PC-9 (cell line): ENCODE measurements around the gene STXBP5. TPM values are rescaled to one million over a fixed set of nuclear protein-coding genes. Genes with fewer than 3 reads are reported as not detected.

Experiments
- BruUV-seq: library from RNA; stranded (reverse); fragments of 400-500 nt; replicated peaks from 2 replicates; lab custom pipeline; 2021; lab: Mats Ljungman, UMichigan
- CTCF ChIA-PET: fragments of 300-600 bp; sonication (Branson Sonifier 250); formaldehyde crosslinking; loops from one replicate; lab custom pipeline; 2022; ENCODE audit warnings: antibody characterized with exemption; lab: Charles Lee
- POLR2A ChIA-PET: fragments of 300-600 bp; sonication (Branson Sonifier 250); formaldehyde crosslinking; loops from one replicate; lab custom pipeline; 2022; ENCODE audit warnings: antibody characterized with exemption; ENCODE audit not compliant: unreplicated experiment; lab: Charles Lee
- DNase-seq, 2 experiments: peaks; one replicate each; pipeline versions ENCODE4 v3.0.0 to v3.0.0-alpha.2; 2015 to 2022; ENCODE audit warnings: mixed read lengths in 1 of 2
- H2AFZ ChIP-seq: fragments of 200-600 bp; sonication (generic); 2 replicates; pipeline ENCODE4 v1.8.1; 2017; ENCODE audit warnings: antibody characterized with exemption
- H3F3A ChIP-seq: fragments of 200-600 bp; sonication (generic); 2 replicates; pipeline ENCODE4 v1.8.1; 2017; ENCODE audit warnings: antibody characterized with exemption, mild to moderate bottlenecking, low read depth; ENCODE audit not compliant: insufficient read depth
- H3K27ac ChIP-seq: fragments of 200-600 bp; sonication (generic); 2 replicates; pipeline ENCODE4 v1.6.1; 2016; ENCODE audit warnings: mixed run types
- H3K27me3 ChIP-seq: fragments of 200-600 bp; sonication (generic); 2 replicates; pipeline ENCODE4 v1.6.1; 2016; ENCODE audit warnings: low read depth, mixed run types; ENCODE audit not compliant: insufficient read depth
- H3K36me3 ChIP-seq: fragments of 200-600 bp; sonication (generic); 2 replicates; pipeline ENCODE4 v1.6.1; 2016; ENCODE audit warnings: low read depth, mixed run types
- H3K4me1 ChIP-seq: fragments of 200-600 bp; sonication (generic); replicated peaks from 2 replicates; pipeline ENCODE4 v1.6.1; 2016; ENCODE audit warnings: mixed run types; ENCODE audit not compliant: insufficient read depth
- H3K4me2 ChIP-seq: fragments of 200-600 bp; sonication (generic); 2 replicates; pipeline ENCODE4 v1.6.1; 2017; ENCODE audit warnings: mixed run types
- H3K4me3 ChIP-seq: fragments of 200-600 bp; sonication (generic); 2 replicates; pipeline ENCODE4 v1.6.1; 2016; ENCODE audit warnings: mixed run types
- H3K79me2 ChIP-seq: fragments of 200-600 bp; sonication (generic); 2 replicates; pipeline ENCODE4 v1.6.1; 2017; ENCODE audit warnings: low read depth, mixed run types
- H3K9me2 ChIP-seq: fragments of 200-600 bp; sonication (generic); 2 replicates; pipeline ENCODE4 v1.8.1; 2017; ENCODE audit warnings: mild to moderate bottlenecking; ENCODE audit not compliant: insufficient read depth
- H3K9me3 ChIP-seq: fragments of 200-600 bp; sonication (generic); 2 replicates; pipeline ENCODE4 v1.8.1; 2016; ENCODE audit warnings: low read depth; ENCODE audit not compliant: insufficient read depth
- H4K20me1 ChIP-seq: fragments of 200-600 bp; sonication (generic); 2 replicates; pipeline ENCODE4 v1.8.1; 2017; ENCODE audit not compliant: insufficient read depth
- EZH2 ChIP-seq: fragments of 200-600 bp; sonication (generic); IDR thresholded peaks from 2 replicates; pipeline ENCODE4 v1.8.0; 2017; ENCODE audit warnings: antibody characterized with exemption, low read depth
- intact Hi-C: fragments of 100-400 bp; cut with micrococcal nuclease; formaldehyde crosslinking; loops from one replicate; pipeline ENCODE4 v1.10.0; 2022; ENCODE audit not compliant: unreplicated experiment
- total RNA-seq: library from RNA; stranded (reverse); gene quantifications from 2 replicates; pipeline ENCODE4 v1.2.3, GENCODE V29; 2021
- TF ChIP-seq, protein P1 (sequence below): fragments of 200-600 bp; sonication (generic); conservative IDR thresholded peaks from 2 replicates; pipeline ENCODE4 v1.6.1; 2017; ENCODE audit warnings: mixed run types, antibody characterized with exemption, mild to moderate bottlenecking, moderate library complexity

STXBP5 gene
- total RNA-seq, 1 experiment from 2014 or later = 4.6 TPM

DNA sequence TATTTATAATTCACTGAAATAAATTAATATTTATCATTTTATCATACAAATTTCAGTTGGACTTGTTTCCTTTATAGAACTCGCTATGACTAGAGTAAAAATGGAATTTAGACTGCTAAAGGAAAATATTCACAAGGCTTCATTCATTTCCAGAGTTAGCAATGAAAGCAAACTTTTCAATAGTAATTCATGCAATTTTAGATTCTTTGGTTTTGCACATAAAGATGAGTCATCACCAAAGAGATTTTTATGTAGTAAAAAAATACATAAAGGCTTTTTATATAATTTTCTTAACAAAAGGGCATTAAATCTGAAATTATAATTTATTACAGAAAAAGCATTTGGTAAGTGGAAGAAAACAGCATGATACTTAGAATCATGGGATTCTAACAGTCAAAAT lies 37.2 kb upstream of the STXBP5 start:
- H3K79me2 ChIP-seq = no peaks in the 10 kb centered on the region
- no peaks in the 10 kb centered on the region for H3K27me3 ChIP-seq
- no peaks in the 10 kb centered on the region for H4K20me1 ChIP-seq
- intact Hi-C loops = no loop called here
- no peaks in the 10 kb centered on the region for H3F3A ChIP-seq
- H3K36me3 ChIP-seq = no peaks in the 10 kb centered on the region
- H3K4me3 ChIP-seq = no peak overlapping the region
- DNase-seq = no peak
- POLR2A ChIA-PET = no interaction called here
- no TSS peak for BruUV-seq
- peaks cover 10% of the 10 kb centered on the region; the same call in 1 of the 2 replicates for H3K4me1 ChIP-seq
- no peak for TF ChIP-seq EZH2
- TF ChIP-seq, protein P1, sequence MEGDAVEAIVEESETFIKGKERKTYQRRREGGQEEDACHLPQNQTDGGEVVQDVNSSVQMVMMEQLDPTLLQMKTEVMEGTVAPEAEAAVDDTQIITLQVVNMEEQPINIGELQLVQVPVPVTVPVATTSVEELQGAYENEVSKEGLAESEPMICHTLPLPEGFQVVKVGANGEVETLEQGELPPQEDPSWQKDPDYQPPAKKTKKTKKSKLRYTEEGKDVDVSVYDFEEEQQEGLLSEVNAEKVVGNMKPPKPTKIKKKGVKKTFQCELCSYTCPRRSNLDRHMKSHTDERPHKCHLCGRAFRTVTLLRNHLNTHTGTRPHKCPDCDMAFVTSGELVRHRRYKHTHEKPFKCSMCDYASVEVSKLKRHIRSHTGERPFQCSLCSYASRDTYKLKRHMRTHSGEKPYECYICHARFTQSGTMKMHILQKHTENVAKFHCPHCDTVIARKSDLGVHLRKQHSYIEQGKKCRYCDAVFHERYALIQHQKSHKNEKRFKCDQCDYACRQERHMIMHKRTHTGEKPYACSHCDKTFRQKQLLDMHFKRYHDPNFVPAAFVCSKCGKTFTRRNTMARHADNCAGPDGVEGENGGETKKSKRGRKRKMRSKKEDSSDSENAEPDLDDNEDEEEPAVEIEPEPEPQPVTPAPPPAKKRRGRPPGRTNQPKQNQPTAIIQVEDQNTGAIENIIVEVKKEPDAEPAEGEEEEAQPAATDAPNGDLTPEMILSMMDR = no peak
- no peak overlapping the region for H3K4me2 ChIP-seq
- no peak overlapping the region for H3K27ac ChIP-seq
- CTCF ChIA-PET = no interaction called here
- no peak overlapping the region for H2AFZ ChIP-seq
- H3K9me3 ChIP-seq = no peaks in the 10 kb centered on the region; the same call in 1 of the 2 replicates
- H3K9me2 ChIP-seq = no peaks in the 10 kb centered on the region

DNA sequence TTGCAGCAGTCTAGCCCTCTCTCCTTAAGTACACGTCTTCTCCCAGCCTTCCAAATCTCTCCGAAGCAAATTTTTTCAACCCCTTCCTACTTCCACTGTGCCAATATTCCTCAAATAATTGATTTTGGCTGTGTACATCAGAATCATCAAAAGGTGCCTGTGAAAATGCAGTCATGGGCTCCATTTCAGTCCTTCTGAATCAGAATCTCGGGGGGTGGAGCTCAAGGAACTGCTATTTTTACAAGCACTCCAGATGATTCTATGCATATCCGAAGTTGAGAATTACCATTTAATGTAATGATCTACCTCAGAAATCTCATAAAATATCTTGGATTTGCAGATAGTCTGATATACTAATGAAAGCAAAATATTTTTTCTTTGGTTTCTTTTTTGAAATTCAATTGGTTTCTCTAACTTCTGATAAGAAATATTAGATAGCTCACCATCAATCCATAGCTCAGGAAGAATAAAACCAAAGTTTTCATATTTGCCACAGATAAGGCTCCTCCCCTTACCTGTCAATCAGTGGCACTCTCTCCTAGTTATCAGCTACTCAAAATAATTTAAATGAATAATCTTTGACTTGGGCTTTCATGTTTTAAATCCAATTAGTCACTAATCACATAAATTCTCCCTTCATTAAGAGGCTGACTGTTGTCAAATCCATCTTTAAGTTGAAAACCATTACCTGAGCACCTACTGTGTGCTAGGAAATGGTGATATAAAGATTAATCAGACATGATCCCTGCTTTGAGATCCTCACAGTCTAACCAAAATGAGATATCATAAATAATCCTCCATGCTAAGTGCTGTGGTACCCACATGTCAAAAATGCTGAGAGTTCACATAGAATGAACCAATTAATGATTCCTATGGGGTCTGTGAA lies 36.4 kb upstream of the STXBP5 start:
- H3K27me3 ChIP-seq = no peaks in the 10 kb centered on the region
- no TSS peak for BruUV-seq
- TF ChIP-seq, protein P1 = no peak
- no peak for TF ChIP-seq EZH2
- H3K9me3 ChIP-seq = no peaks in the 10 kb centered on the region; the same call in 1 of the 2 replicates
- ChIA-PET CTCF (interaction anchor here (0.7 kb wide), 1 partner anchor 56 kb away, joined by 3 read pairs; no protein-coding TSS in a partner anchor), POLR2A (no interaction called here)
- H3K4me2 ChIP-seq = no peak overlapping the region
- peaks cover 10% of the 10 kb centered on the region; the same call in 1 of the 2 replicates for H3K4me1 ChIP-seq
- H3F3A ChIP-seq = no peaks in the 10 kb centered on the region
- no peaks in the 10 kb centered on the region for H4K20me1 ChIP-seq
- H2AFZ ChIP-seq = no peak overlapping the region
- intact Hi-C loops = no loop called here
- H3K4me3 ChIP-seq = no peak overlapping the region
- no peaks in the 10 kb centered on the region for H3K9me2 ChIP-seq
- H3K27ac ChIP-seq = no peak overlapping the region
- no peaks in the 10 kb centered on the region for H3K36me3 ChIP-seq
- no peak for DNase-seq
- no peaks in the 10 kb centered on the region for H3K79me2 ChIP-seq

DNA sequence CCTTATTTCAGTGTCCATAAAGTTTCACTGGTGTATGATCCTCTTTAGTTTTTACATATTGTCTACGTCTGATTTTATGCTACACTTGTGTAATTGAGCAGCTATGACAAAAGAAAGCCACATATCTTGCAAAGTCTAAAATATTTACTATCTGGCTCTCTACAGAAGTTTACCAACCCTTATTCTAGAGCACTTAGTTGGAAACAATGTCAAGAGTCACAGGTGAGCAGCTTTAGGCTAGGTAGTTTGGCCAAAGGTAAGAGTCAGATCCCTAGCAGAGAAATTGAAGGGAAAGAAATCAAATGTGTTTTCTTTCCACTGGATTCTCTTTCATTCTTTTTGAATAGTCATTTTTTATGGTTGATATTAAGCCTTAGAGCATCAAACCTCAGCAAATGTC lies 34.7 kb upstream of the STXBP5 start:
- Histone ChIP-seq H3F3A (no peaks in the 10 kb centered on the region), H2AFZ (no peak overlapping the region), H3K27me3 (no peaks in the 10 kb centered on the region), H3K36me3 (no peaks in the 10 kb centered on the region), H3K4me1 (peaks cover 10% of the 10 kb centered on the region; the same call in 1 of the 2 replicates), H4K20me1 (no peaks in the 10 kb centered on the region), H3K79me2 (no peaks in the 10 kb centered on the region), H3K4me2 (no peak overlapping the region), H3K9me2 (no peaks in the 10 kb centered on the region), H3K4me3 (no peak overlapping the region), H3K27ac (no peak overlapping the region), H3K9me3 (no peaks in the 10 kb centered on the region; the same call in 1 of the 2 replicates)
- POLR2A ChIA-PET = no interaction called here
- CTCF ChIA-PET = no interaction called here
- intact Hi-C loops = no loop called here
- no TSS peak for BruUV-seq
- DNase-seq = no peak
- TF ChIP-seq, protein P1 = no peak
- no peak for TF ChIP-seq EZH2
